NCI-H2227 treated with DMSO at 0.1 percent for 48 hours (cell line): ENCODE data around the gene SORT1.

Experiments
- DNase-seq: peaks from one replicate; lab custom pipeline; 2025; lab: John Stamatoyannopoulos, UW

Gene SORT1

DNA sequence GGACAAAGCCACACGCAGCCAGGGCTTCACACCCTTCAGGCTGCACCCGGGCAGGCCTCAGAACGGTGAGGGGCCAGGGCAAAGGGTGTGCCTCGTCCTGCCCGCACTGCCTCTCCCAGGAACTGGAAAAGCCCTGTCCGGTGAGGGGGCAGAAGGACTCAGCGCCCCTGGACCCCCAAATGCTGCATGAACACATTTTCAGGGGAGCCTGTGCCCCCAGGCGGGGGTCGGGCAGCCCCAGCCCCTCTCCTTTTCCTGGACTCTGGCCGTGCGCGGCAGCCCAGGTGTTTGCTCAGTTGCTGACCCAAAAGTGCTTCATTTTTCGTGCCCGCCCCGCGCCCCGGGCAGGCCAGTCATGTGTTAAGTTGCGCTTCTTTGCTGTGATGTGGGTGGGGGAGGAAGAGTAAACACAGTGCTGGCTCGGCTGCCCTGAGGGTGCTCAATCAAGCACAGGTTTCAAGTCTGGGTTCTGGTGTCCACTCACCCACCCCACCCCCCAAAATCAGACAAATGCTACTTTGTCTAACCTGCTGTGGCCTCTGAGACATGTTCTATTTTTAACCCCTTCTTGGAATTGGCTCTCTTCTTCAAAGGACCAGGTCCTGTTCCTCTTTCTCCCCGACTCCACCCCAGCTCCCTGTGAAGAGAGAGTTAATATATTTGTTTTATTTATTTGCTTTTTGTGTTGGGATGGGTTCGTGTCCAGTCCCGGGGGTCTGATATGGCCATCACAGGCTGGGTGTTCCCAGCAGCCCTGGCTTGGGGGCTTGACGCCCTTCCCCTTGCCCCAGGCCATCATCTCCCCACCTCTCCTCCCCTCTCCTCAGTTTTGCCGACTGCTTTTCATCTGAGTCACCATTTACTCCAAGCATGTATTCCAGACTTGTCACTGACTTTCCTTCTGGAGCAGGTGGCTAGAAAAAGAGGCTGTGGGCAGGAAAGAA is 122.9 kb downstream of the SORT1 start:
- DNase-seq, result peak; percentile 31

DNA sequence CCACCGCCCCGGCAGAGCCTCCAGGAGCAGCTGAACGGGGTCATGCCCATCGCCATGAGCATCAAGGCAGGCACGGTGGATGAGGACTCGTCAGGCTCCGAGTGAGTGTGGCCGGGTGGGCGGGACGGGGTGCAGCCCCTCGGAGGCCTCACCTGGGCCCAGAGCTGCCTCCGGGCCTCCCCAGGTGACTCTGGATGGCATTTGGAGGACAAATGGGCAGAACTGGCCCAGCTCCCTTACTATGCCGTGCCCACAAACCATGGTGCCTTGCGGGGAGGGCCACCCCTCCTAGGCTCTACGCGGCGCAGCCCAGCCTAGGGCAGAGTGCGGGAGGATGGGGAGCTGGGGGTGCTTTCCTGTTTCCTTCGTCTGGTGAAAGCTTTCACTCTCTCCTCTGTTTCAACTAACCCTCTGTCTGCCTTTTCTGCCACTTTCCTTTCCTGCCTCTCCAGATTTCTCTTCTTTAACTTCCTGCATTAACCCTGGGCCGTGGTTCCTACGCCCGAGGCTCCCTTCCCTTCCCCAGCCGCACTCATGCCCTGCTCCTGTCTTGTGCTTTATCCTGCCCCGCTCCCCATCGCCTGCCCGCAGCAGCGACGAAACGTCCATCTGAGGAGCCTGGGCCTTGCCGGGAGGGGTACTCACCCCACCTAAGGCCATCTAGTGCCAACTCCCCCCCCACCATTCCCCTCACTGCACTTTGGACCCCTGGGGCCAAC is 124.0 kb downstream of the SORT1 start:
- DNase-seq, result no peak

DNA sequence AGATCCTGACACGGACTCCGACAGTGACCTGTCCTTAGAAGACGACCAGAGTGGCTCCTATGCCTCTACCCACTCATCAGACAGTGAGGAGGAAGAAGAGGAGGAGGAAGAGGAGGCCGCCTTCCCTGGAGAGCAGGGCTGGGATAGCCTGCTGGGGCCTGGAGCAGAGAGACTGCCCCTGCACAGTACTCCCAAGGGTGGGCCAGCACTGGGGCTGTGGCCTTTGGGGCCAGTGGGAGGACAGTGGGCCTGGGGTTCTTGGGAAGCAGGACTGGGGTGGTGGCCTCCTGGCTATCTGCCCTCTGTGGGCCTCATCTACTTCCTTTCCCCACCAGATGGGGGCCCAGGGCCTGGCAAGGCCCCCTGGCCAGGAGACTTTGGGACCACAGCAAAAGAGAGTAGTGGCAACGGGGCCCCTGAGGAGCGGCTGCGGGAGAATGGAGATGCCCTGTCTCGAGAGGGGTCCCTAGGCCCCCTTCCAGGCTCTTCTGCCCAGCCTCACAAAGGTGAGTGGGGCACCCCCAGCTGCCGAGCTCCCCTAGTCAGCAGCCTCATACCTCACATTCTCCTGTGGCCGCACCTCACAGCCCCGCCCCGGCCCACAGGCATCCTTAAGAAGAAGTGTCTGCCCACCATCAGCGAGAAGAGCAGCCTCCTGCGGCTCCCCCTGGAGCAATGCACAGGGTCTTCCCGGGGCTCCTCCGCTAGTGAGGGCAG is 124.7 kb downstream of the SORT1 start:
- DNase-seq, result no peak

DNA sequence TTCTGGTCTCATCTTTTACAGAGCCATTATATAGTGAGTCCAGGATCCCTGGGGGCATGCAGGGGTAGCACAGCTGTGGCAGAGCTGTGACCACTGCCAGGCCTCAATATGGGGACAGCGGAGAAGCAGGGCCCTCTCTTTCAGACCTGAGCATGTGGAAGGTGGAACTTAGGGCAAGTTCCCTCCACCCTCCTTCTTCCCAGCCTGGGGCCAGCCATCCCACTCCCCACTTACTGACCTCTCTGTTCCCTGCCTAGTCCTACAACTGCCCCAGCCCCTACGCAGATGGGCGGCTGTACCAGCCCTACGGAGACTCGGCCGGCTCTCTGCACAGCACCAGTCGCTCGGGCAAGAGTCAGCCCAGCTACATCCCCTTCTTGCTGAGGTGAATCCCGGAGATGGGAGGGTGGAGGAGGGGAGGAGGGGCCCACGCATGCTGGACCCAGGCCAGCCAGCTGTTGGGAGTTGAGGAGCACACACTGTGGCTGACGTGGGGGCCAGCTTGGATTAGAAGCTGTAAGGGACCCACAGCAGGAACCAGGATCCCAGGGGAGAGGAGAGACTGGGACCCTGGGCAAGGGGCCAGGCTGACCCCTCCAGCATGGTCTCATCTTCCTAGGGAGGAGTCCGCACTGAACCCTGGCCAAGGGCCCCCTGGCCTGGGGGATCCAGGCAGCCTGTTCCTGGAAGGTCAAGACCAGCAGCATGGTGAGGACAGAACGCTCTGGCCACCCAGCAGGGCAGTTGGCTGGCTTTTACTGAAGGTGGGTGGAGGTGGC is 125.5 kb downstream of the SORT1 start:
- no peak for DNase-seq

DNA sequence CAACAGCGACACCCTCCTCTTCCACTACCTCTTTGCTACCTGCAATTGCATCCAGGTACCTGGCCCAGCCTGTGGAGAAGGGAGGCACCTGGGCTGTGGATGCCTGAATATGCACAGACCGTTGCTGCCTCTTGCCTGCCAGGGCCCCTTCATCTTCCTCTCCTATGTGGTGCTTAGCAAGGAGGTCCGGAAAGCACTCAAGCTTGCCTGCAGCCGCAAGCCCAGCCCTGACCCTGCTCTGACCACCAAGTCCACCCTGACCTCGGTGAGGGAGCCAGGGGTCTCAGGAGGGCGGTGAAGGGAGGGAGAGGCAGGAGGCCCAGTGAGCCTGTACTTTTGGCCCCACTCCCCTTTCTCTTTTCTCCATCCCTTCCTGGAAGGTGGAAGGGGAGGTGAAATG is 126.3 kb downstream of the SORT1 start:
- no peak for DNase-seq

DNA sequence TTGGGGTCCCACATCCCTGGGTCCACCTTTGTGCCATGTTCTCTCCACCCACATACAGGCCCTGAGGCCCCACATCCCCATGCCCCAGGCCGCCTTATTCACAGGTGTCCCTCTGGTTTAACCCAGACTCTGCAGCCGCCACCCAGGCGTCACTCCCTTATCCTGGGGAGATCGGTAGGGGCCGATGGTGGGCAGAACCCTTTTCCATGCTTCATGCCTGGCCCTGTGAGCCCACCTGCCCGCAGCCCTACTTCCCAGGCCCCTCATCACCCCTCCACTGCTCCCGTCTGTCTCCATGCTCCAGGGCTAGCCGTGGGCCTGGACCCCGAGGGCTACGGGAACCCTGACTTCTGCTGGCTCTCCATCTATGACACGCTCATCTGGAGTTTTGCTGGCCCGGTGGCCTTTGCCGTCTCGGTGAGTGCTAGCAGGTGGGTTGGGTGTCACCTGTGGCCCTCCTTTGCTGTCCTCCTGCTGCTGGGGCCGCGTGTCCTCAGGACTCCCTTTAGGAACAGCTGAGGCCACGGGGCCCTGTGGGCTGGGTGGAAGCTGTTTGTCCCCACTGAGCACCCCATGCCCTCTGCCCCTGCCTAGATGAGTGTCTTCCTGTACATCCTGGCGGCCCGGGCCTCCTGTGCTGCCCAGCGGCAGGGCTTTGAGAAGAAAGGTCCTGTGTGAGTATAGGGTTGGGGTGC is 126.9 kb downstream of the SORT1 start:
- no peak for DNase-seq

DNA sequence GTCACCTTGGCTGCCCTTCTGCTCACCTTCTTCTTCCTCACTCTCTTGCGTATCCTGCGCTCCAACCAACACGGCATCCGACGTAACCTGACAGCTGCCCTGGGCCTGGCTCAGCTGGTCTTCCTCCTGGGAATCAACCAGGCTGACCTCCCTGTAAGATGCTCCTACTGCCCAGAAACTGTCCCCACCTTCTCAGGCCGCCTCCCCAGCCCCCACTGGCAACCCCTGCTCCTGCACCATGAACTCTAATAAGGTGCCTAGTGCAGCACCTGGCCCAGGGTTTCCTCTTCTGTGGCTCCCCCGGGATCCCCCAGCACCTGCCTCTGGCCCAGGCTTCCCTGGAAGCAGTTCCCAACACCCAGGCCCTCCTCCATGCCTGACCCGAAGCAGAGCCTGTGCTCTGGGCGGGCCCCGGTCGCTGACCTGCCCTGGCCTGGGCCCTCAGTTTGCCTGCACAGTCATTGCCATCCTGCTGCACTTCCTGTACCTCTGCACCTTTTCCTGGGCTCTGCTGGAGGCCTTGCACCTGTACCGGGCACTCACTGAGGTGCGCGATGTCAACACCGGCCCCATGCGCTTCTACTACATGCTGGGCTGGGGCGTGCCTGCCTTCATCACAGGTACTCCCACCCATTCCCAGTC is 127.6 kb downstream of the SORT1 start:
- DNase-seq, result no peak

DNA sequence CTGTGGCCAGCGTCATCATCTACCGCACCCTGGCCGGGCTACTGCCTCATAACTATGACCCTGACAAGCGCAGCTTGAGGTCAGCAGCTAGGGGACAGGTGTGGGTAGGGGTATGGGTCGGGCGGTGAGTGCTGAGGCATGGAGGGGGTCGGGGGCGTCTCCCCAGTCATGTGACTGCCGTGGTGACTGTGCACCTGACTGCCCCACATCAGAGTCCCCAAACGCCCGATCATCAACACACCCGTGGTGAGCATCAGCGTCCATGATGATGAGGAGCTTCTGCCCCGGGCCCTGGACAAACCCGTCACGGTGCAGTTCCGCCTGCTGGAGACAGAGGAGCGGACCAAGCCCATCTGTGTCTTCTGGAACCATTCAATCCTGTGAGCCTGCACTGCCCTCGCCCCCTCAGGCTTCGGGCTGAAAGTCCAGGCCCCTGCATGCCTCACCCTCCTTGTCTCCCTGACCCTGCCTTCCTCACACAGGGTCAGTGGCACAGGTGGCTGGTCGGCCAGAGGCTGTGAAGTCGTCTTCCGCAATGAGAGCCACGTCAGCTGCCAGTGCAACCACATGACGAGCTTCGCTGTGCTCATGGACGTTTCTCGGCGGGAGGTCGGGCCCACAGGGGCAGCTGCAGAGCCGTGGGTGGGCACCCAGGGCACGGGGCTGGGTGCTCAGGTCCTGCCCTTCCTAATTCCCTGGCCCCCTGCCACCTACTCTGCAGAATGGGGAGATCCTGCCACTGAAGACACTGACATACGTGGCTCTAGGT is 128.3 kb downstream of the SORT1 start:
- no peak for DNase-seq

DNA sequence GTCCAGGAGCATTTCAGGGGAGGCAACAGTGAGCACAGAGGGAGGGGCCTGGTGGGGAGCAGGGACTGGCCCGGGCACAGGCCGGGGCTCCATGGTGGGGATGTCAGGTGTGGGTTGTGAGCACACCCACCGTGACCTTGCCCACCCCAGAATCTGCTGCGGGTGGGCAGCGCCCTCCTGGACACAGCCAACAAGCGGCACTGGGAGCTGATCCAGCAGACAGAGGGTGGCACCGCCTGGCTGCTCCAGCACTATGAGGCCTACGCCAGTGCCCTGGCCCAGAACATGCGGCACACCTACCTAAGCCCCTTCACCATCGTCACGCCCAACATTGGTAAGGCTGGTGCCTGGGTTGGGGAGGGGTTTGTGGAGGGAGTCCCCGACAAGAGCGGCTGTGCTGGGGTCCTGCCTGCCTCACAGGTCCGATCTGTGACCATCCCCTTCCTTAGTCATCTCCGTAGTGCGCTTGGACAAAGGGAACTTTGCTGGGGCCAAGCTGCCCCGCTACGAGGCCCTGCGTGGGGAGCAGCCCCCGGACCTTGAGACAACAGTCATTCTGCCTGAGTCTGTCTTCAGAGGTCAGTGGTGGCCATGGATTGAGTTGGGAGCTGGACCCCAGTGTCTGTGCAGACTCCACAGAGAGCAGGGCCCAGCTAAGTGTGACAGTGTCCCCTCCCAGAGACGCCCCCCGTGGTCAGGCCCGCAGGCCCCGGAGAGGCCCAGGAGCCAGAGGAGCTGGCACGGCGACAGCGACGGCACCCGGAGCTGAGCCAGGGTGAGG is 129.1 kb downstream of the SORT1 start:
- DNase-seq, result no peak

DNA sequence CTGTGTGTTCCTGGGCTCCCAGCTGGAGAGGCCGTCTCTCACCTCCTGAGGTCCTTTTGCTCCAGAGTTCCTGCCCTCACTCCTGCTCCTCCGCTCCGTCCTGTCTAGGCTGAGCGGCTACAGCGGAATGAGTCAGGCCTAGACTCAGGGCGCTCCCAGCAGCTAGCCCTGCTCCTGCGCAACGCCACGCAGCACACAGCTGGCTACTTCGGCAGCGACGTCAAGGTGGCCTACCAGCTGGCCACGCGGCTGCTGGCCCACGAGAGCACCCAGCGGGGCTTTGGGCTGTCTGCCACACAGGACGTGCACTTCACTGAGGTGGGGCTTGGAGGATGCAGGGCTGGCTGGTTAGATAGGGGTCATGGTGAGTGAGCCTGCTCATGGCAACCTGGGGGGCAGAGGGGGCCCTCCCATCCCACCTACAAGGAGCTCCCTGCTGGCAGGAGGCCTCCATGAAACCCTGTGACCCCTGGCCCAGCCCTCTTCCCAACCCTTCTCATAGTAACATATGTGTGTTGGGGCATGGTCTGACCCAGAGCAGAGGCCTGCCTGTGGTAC is 129.9 kb downstream of the SORT1 start:
- no peak for DNase-seq

DNA sequence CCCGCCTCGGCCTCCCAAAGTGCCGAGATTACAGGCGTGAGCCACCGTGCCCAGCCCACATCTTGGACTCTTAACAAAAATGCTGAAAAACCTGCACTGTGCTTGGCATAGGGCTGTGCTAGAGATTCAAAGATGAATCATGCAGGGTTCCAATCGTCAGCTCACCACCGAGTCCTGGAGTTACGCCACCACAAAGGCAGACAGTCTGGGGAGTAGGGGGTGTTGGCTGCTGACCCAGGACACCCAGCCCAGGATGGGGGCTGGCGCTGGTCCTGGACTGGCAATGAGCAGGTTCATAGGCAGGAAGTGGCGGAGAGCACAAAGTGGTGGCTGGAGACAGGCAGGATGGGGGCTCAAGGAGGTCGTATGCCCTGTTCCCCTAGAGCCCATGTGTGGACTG is 130.8 kb downstream of the SORT1 start:
- DNase-seq, result no peak

DNA sequence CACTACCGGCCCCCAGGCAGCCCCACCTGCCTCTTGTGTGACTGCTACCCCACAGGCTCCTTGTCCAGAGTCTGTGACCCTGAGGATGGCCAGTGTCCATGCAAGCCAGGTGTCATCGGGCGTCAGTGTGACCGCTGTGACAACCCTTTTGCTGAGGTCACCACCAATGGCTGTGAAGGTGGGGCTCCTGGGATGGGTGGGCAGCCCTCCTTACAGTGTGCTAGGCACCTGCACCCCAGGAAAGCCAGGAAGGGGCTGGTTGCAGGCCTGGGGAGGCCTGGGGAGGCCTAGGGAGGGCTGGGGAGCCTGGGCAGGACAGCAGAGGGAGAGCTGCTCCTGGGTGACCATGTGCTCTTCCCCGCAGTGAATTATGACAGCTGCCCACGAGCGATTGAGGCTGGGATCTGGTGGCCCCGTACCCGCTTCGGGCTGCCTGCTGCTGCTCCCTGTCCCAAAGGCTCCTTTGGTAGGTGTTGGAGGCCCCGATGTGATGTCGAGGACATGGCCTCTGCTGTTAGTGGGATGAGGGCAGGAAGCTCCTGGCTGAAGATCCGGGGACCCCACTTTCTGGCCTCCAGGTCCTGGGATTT is 131.9 kb downstream of the SORT1 start:
- no peak for DNase-seq

DNA sequence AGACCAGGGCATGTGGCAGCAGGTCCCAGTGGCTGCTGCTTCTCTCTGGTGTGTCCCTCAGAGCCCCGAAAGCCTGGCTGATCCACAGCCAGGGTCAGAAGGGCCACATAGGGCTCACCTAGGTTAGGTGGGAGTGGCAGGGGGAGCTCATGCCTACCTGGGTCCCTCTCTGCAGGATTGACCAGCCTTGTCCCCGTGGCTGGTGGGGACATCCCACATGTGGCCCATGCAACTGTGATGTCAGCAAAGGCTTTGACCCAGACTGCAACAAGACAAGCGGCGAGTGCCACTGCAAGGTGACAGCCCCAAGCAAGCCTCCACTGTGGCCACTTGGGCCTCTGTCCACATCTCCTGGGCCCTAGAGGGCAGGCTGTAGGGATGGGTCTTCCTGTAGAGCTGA is 132.7 kb downstream of the SORT1 start:
- DNase-seq, result no peak

DNA sequence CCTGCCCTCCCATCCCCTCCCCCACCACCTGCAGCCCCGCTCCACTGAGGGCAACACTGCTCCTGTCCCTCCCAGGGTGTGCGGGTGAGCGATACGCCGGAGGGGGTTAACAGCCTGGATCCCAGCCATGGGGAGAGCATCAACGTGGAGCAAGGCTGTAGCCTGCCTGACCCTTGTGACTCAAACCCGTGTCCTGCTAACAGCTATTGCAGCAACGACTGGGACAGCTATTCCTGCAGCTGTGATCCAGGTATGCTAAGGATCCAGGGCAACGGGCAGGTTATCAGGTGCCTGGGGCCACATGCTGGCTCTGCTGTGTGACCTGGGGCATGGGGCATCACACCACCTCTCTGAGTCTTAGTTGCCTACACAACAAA is 133.4 kb downstream of the SORT1 start:
- no peak for DNase-seq

DNA sequence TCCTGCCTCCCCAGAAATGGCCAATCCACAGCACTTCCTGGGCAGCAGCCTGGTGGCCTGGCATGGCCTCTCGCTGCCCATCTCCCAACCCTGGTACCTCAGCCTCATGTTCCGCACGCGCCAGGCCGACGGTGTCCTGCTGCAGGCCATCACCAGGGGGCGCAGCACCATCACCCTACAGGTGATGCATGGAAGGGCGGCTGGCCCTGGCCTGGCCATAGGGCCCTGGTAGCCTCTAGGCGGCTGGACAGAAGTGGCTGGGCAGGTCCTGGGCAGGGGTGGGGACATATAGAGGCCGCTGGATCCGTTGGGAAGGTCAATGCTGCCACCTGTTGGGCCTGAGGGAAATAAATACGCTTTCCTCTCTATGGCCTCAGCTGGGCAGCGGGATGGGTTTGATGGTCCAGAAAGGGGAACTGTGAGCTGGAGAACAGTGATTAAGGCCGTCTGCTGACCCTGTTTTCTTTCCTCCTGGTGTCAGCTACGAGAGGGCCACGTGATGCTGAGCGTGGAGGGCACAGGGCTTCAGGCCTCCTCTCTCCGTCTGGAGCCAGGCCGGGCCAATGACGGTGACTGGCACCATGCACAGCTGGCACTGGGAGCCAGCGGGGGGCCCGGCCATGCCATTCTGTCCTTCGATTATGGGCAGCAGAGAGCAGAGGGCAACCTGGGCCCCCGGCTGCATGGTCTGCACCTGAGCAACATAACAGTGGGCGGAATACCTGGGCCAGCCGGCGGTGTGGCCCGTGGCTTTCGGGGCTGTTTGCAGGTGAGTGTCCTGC is 133.9 kb downstream of the SORT1 start:
- no peak for DNase-seq

DNA sequence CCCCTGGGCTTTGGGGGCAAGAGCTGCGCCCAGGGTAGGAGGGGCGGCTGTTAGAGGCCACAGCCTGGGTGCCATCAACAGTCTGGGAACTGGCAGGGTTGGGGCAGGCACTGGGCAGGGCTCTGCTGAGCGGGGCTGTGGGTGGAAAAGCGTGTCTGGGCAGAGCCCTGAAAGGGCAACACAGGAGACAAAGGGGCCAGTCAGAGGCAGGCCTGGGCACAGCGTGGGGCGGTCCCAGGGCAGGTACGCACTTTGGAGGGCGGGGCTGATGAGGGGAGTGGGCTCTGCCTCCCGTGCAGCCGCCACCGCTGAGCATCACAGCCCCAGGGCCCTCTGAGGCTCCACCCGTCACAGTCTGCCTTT is 134.5 kb downstream of the SORT1 start:
- no peak for DNase-seq

DNA sequence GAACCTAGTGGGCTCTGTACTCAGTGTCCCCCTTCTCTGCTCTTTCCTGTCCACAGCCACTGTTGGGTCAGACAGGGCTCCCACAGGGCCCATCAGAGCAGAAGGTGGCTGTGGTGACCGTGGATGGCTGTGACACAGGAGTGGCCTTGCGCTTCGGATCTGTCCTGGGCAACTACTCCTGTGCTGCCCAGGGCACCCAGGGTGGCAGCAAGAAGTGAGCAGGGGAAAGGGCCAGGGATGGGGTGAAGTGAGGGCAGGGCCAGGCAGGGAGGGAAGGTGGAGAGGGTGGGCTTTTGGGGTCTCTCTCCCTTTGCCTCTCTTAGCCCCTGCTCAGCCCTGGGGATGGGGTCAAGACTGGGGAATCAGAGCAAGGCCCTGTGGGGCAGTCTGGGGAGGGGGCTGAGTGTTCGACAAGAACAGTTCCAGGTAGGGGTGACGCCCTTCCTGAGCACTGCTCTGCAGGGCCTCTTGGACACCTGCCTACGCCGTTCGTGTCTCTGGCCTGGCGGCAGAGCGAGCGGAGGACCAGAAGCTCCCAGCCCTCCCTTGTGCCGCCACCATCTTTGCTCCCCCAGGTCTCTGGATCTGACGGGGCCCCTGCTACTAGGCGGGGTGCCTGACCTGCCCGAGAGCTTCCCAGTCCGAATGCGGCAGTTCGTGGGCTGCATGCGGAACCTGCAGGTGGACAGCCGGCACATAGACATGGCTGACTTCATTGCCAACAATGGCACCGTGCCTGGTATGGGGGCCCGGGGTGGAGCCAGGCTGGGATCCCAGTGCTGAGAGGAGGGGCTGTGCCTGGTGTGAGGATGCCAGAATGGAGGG is 135.3 kb downstream of the SORT1 start:
- no peak for DNase-seq
